HG03378 (cell line): ENCODE results near the gene EBP.

ENCODE experiments used
- ATAC-seq: cut with Tn5 transposase; IDR thresholded peaks from one replicate; pipeline ENCODE4 v1.9.1; 2021; ENCODE audit warnings: mild to moderate bottlenecking, moderate library complexity; ENCODE audit not compliant: unreplicated experiment

Gene EBP

DNA sequence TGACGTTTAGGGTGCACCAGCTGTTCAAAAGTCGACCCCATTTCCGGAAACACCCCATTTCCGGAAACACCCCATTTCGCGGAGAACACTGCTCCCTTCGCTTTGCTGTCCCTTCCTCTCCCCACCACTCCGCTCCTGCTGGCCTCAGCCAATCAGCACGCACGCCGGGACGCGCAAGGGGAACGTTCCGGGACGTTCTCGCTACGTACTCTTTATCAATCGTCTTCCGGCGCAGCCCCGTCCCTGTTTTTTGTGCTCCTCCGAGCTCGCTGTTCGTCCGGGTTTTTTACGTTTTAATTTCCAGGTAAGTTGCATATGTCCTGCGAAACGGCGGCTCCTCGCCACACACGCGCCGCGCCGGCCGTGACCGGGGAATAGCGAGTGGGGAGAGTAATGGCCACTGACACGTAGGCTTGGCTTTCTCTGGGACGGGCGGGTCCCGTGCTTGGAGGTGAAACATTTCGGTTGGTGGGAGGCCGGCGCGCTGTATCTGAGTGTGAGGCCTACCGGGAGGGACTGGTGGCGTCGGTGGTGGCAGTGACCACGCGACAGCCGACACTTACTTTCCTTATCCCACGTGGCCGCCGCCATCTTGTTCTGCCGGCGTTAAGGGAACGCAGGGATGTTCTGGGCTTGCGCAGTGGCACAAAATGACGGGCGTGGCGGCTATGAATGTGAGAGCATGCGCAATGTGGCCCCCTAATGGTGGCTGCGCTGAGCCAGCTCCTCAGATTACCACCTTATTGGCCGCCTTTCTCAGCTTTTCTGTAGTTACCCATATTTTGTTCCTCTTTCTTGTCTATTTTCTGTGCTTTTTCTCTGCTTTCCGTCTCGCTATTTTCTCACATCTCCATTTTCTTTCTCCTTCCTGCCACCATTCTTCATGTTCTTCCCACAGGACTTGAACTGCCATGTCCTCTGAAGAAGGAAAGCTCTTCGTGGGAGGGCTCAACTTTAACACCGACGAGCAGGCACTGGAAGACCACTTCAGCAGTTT, 53.0 kb downstream of the EBP start, which contains the start of gene RBM3:
RBM3 (plus strand) TSS at position 215 of the 997 bp plus-strand sequence; CDS start at position 912, 697 bp downstream.
- peak; percentile 63 for ATAC-seq

- ATAC-seq = no peak
These were observed 54.0 kb downstream of the EBP start for GRCh38 chrX:48575642-48576041.

DNA sequence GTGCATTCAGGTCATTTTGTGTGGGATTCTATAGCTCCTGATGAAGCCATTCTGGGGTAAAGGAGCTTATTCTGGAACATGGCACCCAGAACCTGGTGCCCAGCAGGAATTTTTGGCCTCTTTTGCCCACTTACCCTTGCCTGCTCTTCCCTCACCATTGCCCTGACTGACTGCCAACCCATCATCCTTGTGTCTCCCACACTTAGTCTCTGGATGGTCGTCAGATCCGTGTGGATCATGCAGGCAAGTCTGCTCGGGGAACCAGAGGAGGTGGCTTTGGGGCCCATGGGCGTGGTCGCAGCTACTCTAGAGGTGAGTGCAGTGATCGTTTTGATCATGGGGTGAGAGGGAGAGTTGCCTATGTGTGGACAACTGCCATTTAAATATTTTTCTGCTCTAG, 54.5 kb downstream of the EBP start:
- ATAC-seq = no peak
